SU-DHL-6 (cell line): ENCODE measurements around the gene BRPF3.

Experiments
- H2AFZ ChIP-seq: fragments of 200-600 bp; sonication (generic); 2 replicates; pipeline ENCODE4 v1.6.1; 2014; ENCODE audit warnings: low read depth, mild to moderate bottlenecking, moderate library complexity, mixed read lengths, antibody characterized with exemption, low read length; ENCODE audit not compliant: severe bottlenecking
- H3F3A ChIP-seq: fragments of 200-600 bp; shearing (Covaris generic); 2 replicates; pipeline ENCODE4 v1.6.0; 2016; ENCODE audit warnings: antibody characterized with exemption, mild to moderate bottlenecking; ENCODE audit not compliant: insufficient read depth
- H3K27ac ChIP-seq: fragments of 200-600 bp; sonication (generic); 2 replicates; pipeline ENCODE4 v1.5.1; 2016; ENCODE audit warnings: low read depth, mild to moderate bottlenecking, low read length, moderate library complexity, mixed read lengths
- H3K27me3 ChIP-seq: fragments of 200-600 bp; sonication (generic), shearing (Covaris generic); 2 replicates; pipeline ENCODE4 v1.6.0; 2014; ENCODE audit warnings: mild to moderate bottlenecking, low read length
- H3K36me3 ChIP-seq: fragments of 200-600 bp; sonication (generic); 2 replicates; pipeline ENCODE4 v1.6.1; 2014; ENCODE audit warnings: mild to moderate bottlenecking, low read length, mixed read lengths
- H3K4me2 ChIP-seq: fragments of 300-600, 200-600 bp; shearing (Covaris generic), sonication (generic); 2 replicates; pipeline ENCODE4 v1.6.0; 2014; ENCODE audit warnings: low read length, low read depth, mild to moderate bottlenecking; ENCODE audit not compliant: poor library complexity, severe bottlenecking
- H3K4me3 ChIP-seq: fragments of 200-600 bp; sonication (generic); 2 replicates; pipeline ENCODE4 v1.5.1; 2014; ENCODE audit warnings: antibody characterized with exemption, low read length, mild to moderate bottlenecking, mixed read lengths; ENCODE audit not compliant: insufficient read depth, poor library complexity, severe bottlenecking
- H3K79me2 ChIP-seq: fragments of 200-600 bp; sonication (generic); 2 replicates; pipeline ENCODE4 v1.6.1; 2014; ENCODE audit warnings: mild to moderate bottlenecking, low read length, moderate library complexity; ENCODE audit not compliant: insufficient read depth
- H3K9ac ChIP-seq: fragments of 200-600 bp; sonication (generic); 2 replicates; pipeline ENCODE4 v1.7.0; 2014; ENCODE audit warnings: mild to moderate bottlenecking, low read length
- H3K9me2 ChIP-seq: fragments of 200-600 bp; sonication (generic); replicated peaks from 2 replicates; pipeline ENCODE4 v1.6.1; 2014; ENCODE audit warnings: low read length; ENCODE audit not compliant: insufficient read depth
- H3K9me3 ChIP-seq: fragments of 200-600 bp; sonication (generic); 2 replicates; pipeline ENCODE4 v1.6.1; 2014; ENCODE audit warnings: low read length, mixed read lengths; ENCODE audit not compliant: insufficient read depth
- H4K20me1 ChIP-seq: fragments of 200-600 bp; sonication (generic); 2 replicates; pipeline ENCODE4 v1.6.1; 2014; ENCODE audit warnings: low read depth, mild to moderate bottlenecking, antibody characterized with exemption, low read length, moderate library complexity, mixed read lengths
- EZH2phosphoT487 ChIP-seq: fragments of 200-600 bp; sonication (generic), shearing (Covaris generic); conservative IDR thresholded peaks from 2 replicates; pipeline ENCODE4 v1.6.1; 2018; ENCODE audit warnings: mild to moderate bottlenecking, antibody characterized with exemption, low read length, moderate library complexity, mixed read lengths
- TF ChIP-seq, protein P1 (sequence below): fragments of 200-600 bp; sonication (generic); IDR thresholded peaks from one replicate; pipeline ENCODE4 v1.5.1; 2017; ENCODE audit warnings: antibody characterized with exemption, mild to moderate bottlenecking, low read length, moderate library complexity; ENCODE audit not compliant: insufficient read depth, poor library complexity, severe bottlenecking

The BRPF3 gene

DNA sequence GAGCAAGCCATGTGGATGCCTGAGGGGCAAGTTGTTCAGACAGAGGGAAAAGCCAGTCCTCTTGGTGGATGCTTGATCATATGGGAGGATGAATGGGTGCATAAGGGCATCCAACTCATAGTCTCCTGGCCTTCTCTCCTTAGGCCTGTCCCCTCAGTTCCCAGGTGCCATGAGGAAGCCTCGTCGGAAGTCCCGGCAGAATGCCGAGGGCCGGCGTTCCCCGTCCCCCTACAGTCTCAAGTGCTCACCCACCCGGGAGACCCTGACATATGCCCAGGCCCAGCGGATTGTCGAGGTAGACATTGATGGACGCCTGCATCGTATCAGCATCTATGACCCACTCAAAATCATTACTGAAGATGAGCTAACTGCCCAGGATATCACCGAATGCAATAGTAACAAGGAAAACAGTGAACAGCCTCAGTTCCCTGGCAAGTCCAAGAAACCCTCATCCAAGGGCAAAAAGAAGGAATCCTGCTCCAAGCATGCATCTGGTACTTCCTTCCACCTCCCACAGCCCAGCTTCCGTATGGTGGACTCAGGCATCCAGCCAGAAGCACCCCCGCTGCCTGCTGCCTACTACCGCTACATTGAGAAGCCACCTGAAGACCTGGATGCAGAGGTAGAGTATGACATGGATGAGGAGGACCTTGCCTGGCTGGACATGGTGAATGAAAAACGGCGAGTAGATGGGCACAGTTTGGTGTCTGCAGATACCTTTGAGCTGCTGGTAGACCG is 3.8 kb downstream of the BRPF3 start:
- H3K79me2 ChIP-seq, result peaks cover 50% of the 10 kb centered on the region
- H4K20me1 ChIP-seq, result no peaks in the 10 kb centered on the region
- no peaks in the 10 kb centered on the region for H3K9me2 ChIP-seq
- no peak overlapping the region for H3K9ac ChIP-seq
- no peak overlapping the region for H2AFZ ChIP-seq
- H3K9me3 ChIP-seq, result no peaks in the 10 kb centered on the region
- TF ChIP-seq EZH2phosphoT487, result no peak
- TF ChIP-seq, protein P1, sequence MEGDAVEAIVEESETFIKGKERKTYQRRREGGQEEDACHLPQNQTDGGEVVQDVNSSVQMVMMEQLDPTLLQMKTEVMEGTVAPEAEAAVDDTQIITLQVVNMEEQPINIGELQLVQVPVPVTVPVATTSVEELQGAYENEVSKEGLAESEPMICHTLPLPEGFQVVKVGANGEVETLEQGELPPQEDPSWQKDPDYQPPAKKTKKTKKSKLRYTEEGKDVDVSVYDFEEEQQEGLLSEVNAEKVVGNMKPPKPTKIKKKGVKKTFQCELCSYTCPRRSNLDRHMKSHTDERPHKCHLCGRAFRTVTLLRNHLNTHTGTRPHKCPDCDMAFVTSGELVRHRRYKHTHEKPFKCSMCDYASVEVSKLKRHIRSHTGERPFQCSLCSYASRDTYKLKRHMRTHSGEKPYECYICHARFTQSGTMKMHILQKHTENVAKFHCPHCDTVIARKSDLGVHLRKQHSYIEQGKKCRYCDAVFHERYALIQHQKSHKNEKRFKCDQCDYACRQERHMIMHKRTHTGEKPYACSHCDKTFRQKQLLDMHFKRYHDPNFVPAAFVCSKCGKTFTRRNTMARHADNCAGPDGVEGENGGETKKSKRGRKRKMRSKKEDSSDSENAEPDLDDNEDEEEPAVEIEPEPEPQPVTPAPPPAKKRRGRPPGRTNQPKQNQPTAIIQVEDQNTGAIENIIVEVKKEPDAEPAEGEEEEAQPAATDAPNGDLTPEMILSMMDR, result no peak
- no peak overlapping the region for H3K4me3 ChIP-seq
- H3K4me2 ChIP-seq, result no peak overlapping the region
- no peaks in the 10 kb centered on the region for H3K27me3 ChIP-seq
- H3F3A ChIP-seq, result peaks cover 8% of the 10 kb centered on the region; the same call in 1 of the 2 replicates
- no peak overlapping the region for H3K27ac ChIP-seq
- 0 out of 2 replicates have a peak, but pooled peaks cover 8% of the 10 kb centered on the region for H3K36me3 ChIP-seq

DNA sequence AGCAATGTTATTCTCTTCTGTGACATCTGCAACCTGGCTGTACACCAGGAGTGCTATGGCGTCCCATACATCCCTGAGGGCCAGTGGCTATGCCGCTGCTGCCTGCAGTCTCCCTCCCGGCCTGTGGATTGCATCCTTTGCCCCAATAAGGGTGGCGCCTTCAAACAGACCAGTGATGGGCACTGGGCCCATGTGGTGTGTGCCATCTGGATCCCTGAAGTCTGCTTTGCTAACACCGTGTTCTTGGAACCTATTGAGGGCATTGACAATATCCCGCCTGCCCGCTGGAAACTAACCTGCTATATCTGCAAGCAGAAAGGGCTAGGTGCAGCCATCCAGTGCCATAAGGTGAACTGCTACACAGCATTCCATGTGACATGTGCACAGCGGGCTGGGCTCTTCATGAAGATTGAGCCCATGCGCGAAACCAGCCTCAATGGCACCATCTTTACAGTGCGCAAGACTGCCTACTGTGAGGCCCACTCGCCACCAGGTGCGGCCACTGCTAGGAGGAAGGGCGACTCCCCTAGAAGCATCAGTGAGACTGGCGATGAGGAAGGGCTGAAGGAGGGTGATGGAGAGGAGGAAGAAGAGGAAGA is 4.6 kb downstream of the BRPF3 start:
- H3K79me2 ChIP-seq, result peaks cover 54% of the 10 kb centered on the region
- no peaks in the 10 kb centered on the region for H3K27me3 ChIP-seq
- H3F3A ChIP-seq, result no peaks in the 10 kb centered on the region
- no peak overlapping the region for H3K4me2 ChIP-seq
- H3K36me3 ChIP-seq, result peaks cover 12% of the 10 kb centered on the region; the same call in 1 of the 2 replicates
- no peak overlapping the region for H3K9ac ChIP-seq
- no peaks in the 10 kb centered on the region for H4K20me1 ChIP-seq
- no peaks in the 10 kb centered on the region for H3K9me2 ChIP-seq
- no peak overlapping the region for H3K27ac ChIP-seq
- H3K9me3 ChIP-seq, result no peaks in the 10 kb centered on the region
- H2AFZ ChIP-seq, result no peak overlapping the region
- TF ChIP-seq, protein P1, result no peak
- no peak for TF ChIP-seq EZH2phosphoT487
- no peak overlapping the region for H3K4me3 ChIP-seq

GRCh38 chr6:36201612-36202011 is 5.1 kb downstream of the BRPF3 start:
- H3K36me3 ChIP-seq, result peaks cover 12% of the 10 kb centered on the region; the same call in 1 of the 2 replicates
- no peak overlapping the region for H3K4me3 ChIP-seq
- H3K4me2 ChIP-seq, result no peak overlapping the region
- H3K9ac ChIP-seq, result no peak overlapping the region
- H2AFZ ChIP-seq, result no peak overlapping the region
- peaks cover 55% of the 10 kb centered on the region for H3K79me2 ChIP-seq
- no peaks in the 10 kb centered on the region for H4K20me1 ChIP-seq
- no peaks in the 10 kb centered on the region for H3F3A ChIP-seq
- no peak overlapping the region for H3K27ac ChIP-seq
- no peaks in the 10 kb centered on the region for H3K27me3 ChIP-seq
- no peak for TF ChIP-seq EZH2phosphoT487
- TF ChIP-seq, protein P1, result no peak
- H3K9me2 ChIP-seq, result no peaks in the 10 kb centered on the region
- no peaks in the 10 kb centered on the region for H3K9me3 ChIP-seq
